H1 (cell line): Measurements from ENCODE around the gene INAVA. TPM values are rescaled to one million over a fixed set of nuclear protein-coding genes. Genes with fewer than 3 reads are reported as not detected.
A peak's percentile ranks its signal among the peaks of the same experiment; 100 is the strongest.

Experiments
- CTCF ChIA-PET: fragments of 300-600 bp; sonication (Branson Sonifier 250); formaldehyde crosslinking; loops from one replicate; lab custom pipeline; 2021; ENCODE audit not compliant: partially characterized antibody; lab: Charles Lee
- POLR2A ChIA-PET: fragments of 300-600 bp; sonication (Branson Sonifier 250); formaldehyde crosslinking; loops from one replicate; lab custom pipeline; 2021; ENCODE audit warnings: inconsistent platforms; ENCODE audit not compliant: partially characterized antibody; lab: Charles Lee
- DNase-seq, 2 experiments: peaks; one replicate each; pipeline versions ENCODE4 v3.0.0 to v3.0.0-alpha.2; 2010 to 2022; ENCODE audit warnings: low spot score in 2 of 2, low read depth in 1 of 2, mixed read lengths in 1 of 2
- FAIRE-seq: peaks from 2 replicates; lab custom pipeline; 2011; peaks lifted over from hg19 to GRCh38; lab: Jason Lieb, UNC
- H2AFZ ChIP-seq: 2 replicates; pipeline ENCODE4 v1.8.1; 2012; ENCODE audit warnings: low read length, inconsistent platforms
- H2AK5ac ChIP-seq: 2 replicates; pipeline ENCODE4 v1.6.1; 2013; ENCODE audit warnings: low read depth, low read length
- H2BK120ac ChIP-seq: replicated peaks from 2 replicates; pipeline ENCODE3; 2013; ENCODE audit warnings: low read depth, low read length, inconsistent platforms
- H2BK12ac ChIP-seq: 2 replicates; pipeline ENCODE4 v1.6.1; 2013; ENCODE audit warnings: low read depth, low read length
- H2BK15ac ChIP-seq: 2 replicates; pipeline ENCODE4 v1.6.1; 2013; ENCODE audit warnings: low read length
- H2BK20ac ChIP-seq: 2 replicates; pipeline ENCODE4 v1.6.1; 2013; ENCODE audit warnings: low read length
- H2BK5ac ChIP-seq: 2 replicates; pipeline ENCODE4 v1.6.1; 2013; ENCODE audit warnings: low read depth, low read length
- H3K14ac ChIP-seq: 2 replicates; pipeline ENCODE4 v1.6.1; 2013; ENCODE audit warnings: inconsistent platforms; ENCODE audit not compliant: insufficient read length
- H3K18ac ChIP-seq: 2 replicates; pipeline ENCODE4 v1.6.1; 2013; ENCODE audit warnings: low read length; ENCODE audit errors: extremely low read depth
- H3K23ac ChIP-seq: 2 replicates; pipeline ENCODE4 v1.6.1; 2013; ENCODE audit warnings: inconsistent platforms; ENCODE audit not compliant: insufficient read length
- H3K23me2 ChIP-seq: 2 replicates; pipeline ENCODE4 v1.6.1; 2013; ENCODE audit warnings: low read depth, low read length
- H3K27ac ChIP-seq: 2 replicates; pipeline ENCODE4 v1.6.1; 2011; ENCODE audit warnings: low read depth, low read length, inconsistent platforms
- H3K27me3 ChIP-seq, 4 experiments: replicated peaks in 1 of 4; 1 replicate in 1 of 4; 2 replicates in 3 of 4; pipeline versions ENCODE4 v1.6.1 to v1.8.1; 2011 to 2013; ENCODE audit warnings: low read length in 3 of 4, mild to moderate bottlenecking in 3 of 4, inconsistent platforms in 2 of 4, mixed read lengths in 2 of 4, moderate library complexity in 1 of 4; ENCODE audit not compliant: control insufficient read depth in 3 of 4, insufficient read depth in 3 of 4; ENCODE audit errors: extremely low read depth in 1 of 4
- H3K36me3 ChIP-seq, 4 experiments: 2 replicates each; pipeline versions ENCODE4 v1.6.1 to v1.8.1; 2011 to 2013; ENCODE audit warnings: mild to moderate bottlenecking in 4 of 4, low read length in 3 of 4, moderate library complexity in 2 of 4, control low read depth in 1 of 4, inconsistent platforms in 1 of 4; ENCODE audit not compliant: insufficient read depth in 4 of 4, control insufficient read depth in 2 of 4
- H3K4ac ChIP-seq: replicated peaks from 2 replicates; pipeline ENCODE3; 2013; ENCODE audit warnings: low read length, low read depth, mixed read lengths, inconsistent platforms; ENCODE audit not compliant: insufficient read length
- H3K4me1 ChIP-seq, 4 experiments: replicated peaks in 1 of 4; 1 replicate in 1 of 4; 2 replicates in 3 of 4; pipeline versions ENCODE4 v1.6.1 to v1.8.1; 2011 to 2013; ENCODE audit warnings: low read length in 3 of 4, inconsistent platforms in 2 of 4, mixed read lengths in 1 of 4; ENCODE audit not compliant: insufficient read depth in 4 of 4, control insufficient read depth in 3 of 4
- H3K4me2 ChIP-seq, 2 experiments: 2 replicates each; pipeline versions ENCODE4 v1.6.1 to v1.8.1; 2011 to 2013; ENCODE audit warnings: low read depth in 2 of 2, low read length in 2 of 2, control low read depth in 1 of 2, inconsistent platforms in 1 of 2, mild to moderate bottlenecking in 1 of 2; ENCODE audit not compliant: insufficient read depth in 1 of 2
- H3K4me3 ChIP-seq, 4 experiments: fragments of 200-600, 300-600 bp in 1 of 4; sonication (generic), shearing (Covaris generic), sonication (Bioruptor Twin) in 1 of 4; 2 replicates each; pipeline versions ENCODE4 v1.5.1 to v1.8.1; 2011 to 2016; ENCODE audit warnings: low read length in 4 of 4, low read depth in 3 of 4, control low read depth in 2 of 4, inconsistent platforms in 2 of 4, mild to moderate bottlenecking in 2 of 4, mixed read lengths in 1 of 4, moderate library complexity in 1 of 4; ENCODE audit not compliant: insufficient read depth in 2 of 4; ENCODE audit errors: extremely low read depth in 1 of 4
- H3K56ac ChIP-seq: replicated peaks from 2 replicates; pipeline ENCODE3; 2013; ENCODE audit warnings: low read depth, mild to moderate bottlenecking, mixed read lengths, low read length, inconsistent platforms; ENCODE audit not compliant: insufficient read length
- H3K79me1 ChIP-seq: 2 replicates; pipeline ENCODE4 v1.6.1; 2013; ENCODE audit warnings: low read depth, low read length, control low read depth
- H3K79me2 ChIP-seq, 2 experiments: 2 replicates each; pipeline versions ENCODE4 v1.6.1 to v1.8.1; 2012 to 2013; ENCODE audit warnings: low read length in 2 of 2, mild to moderate bottlenecking in 2 of 2, inconsistent platforms in 1 of 2; ENCODE audit not compliant: insufficient read depth in 2 of 2, control insufficient read depth in 1 of 2
- H3K9ac ChIP-seq, 4 experiments: replicated peaks in 1 of 4; 1 replicate in 1 of 4; 2 replicates in 3 of 4; pipeline versions ENCODE4 v1.6.1 to v1.8.1; 2011 to 2013; ENCODE audit warnings: low read depth in 3 of 4, low read length in 3 of 4, control low read depth in 2 of 4, mild to moderate bottlenecking in 2 of 4, moderate library complexity in 2 of 4, inconsistent platforms in 1 of 4; ENCODE audit errors: extremely low read depth in 1 of 4
- H3K9me3 ChIP-seq, 2 experiments: 2 replicates each; pipeline versions ENCODE4 v1.6.1 to v1.8.1; 2012 to 2013; ENCODE audit warnings: mild to moderate bottlenecking in 2 of 2, moderate library complexity in 2 of 2, control low read depth in 1 of 2, inconsistent platforms in 1 of 2, low read depth in 1 of 2, low read length in 1 of 2, mixed read lengths in 1 of 2; ENCODE audit not compliant: insufficient read depth in 2 of 2
- H4K20me1 ChIP-seq, 2 experiments: replicated peaks in 1 of 2; 2 replicates each; pipeline versions ENCODE3 to v1.8.1; 2011 to 2013; ENCODE audit warnings: inconsistent platforms in 2 of 2, low read length in 2 of 2, mild to moderate bottlenecking in 1 of 2; ENCODE audit not compliant: insufficient read depth in 2 of 2, control insufficient read depth in 1 of 2
- H4K5ac ChIP-seq: 2 replicates; pipeline ENCODE4 v1.6.1; 2013; ENCODE audit warnings: low read length, low read depth, mixed read lengths, inconsistent platforms; ENCODE audit not compliant: insufficient read length
- H4K8ac ChIP-seq: 2 replicates; pipeline ENCODE4 v1.8.0; 2013; ENCODE audit warnings: mild to moderate bottlenecking, moderate library complexity, low read length, inconsistent platforms; ENCODE audit not compliant: insufficient read depth; ENCODE audit errors: extremely low read depth
- H4K91ac ChIP-seq: replicated peaks from 2 replicates; pipeline ENCODE3; 2013; ENCODE audit warnings: low read length, mixed read lengths, inconsistent platforms; ENCODE audit not compliant: insufficient read length
- CBX8 ChIP-seq: fragments of 300-800, 300-1000 bp; sonication (generic); IDR thresholded peaks from 2 replicates; pipeline ENCODE4 v1.7.1; 2016; ENCODE audit warnings: low read depth, low read length, borderline replicate concordance
- CHD1 ChIP-seq: IDR thresholded peaks from 2 replicates; pipeline ENCODE4 v1.6.1; 2012; ENCODE audit warnings: low read depth, low read length, improper control_type of control experiment
- EZH2 ChIP-seq: fragments of 200-600 bp; sonication (generic); IDR thresholded peaks from 2 replicates; pipeline ENCODE4 v1.7.1; 2012; ENCODE audit warnings: low read depth, mild to moderate bottlenecking, moderate library complexity, low read length, inconsistent platforms; ENCODE audit not compliant: severe bottlenecking
- FOSL1 ChIP-seq: IDR thresholded peaks from 2 replicates; pipeline ENCODE4 v1.6.1; 2011; ENCODE audit warnings: mild to moderate bottlenecking, low read depth, low read length, moderate library complexity; ENCODE audit not compliant: insufficient read depth
- POLR2A ChIP-seq, 2 experiments: IDR thresholded peaks; 1 replicate in 1 of 2; 2 replicates in 1 of 2; pipeline ENCODE4 v1.6.1; 2011; ENCODE audit warnings: low read depth in 2 of 2, low read length in 2 of 2, mild to moderate bottlenecking in 2 of 2; ENCODE audit errors: control extremely low read depth in 1 of 2
- POLR2AphosphoS5 ChIP-seq: IDR thresholded peaks from 2 replicates; pipeline ENCODE4 v1.6.1; 2011; ENCODE audit warnings: low read depth, low read length
- RBBP5 ChIP-seq: IDR thresholded peaks from 2 replicates; pipeline ENCODE4 v1.7.1; 2012; ENCODE audit warnings: low read depth, mild to moderate bottlenecking, inconsistent platforms, low read length, moderate library complexity, borderline replicate concordance
- RNF2 ChIP-seq: fragments of 200-900, 300-1000 bp; sonication (generic); IDR thresholded peaks from 2 replicates; pipeline ENCODE4 v1.7.1; 2016; ENCODE audit warnings: borderline replicate concordance, low read depth, mild to moderate bottlenecking, antibody characterized with exemption, low read length; ENCODE audit not compliant: poor library complexity, severe bottlenecking; ENCODE audit errors: missing control alignments
- SIN3A ChIP-seq, 2 experiments: IDR thresholded peaks in 1 of 2; conservative IDR thresholded peaks in 1 of 2; 2 replicates each; pipeline ENCODE4 v1.6.1; 2011 to 2012; ENCODE audit warnings: low read length in 2 of 2, improper control_type of control experiment in 1 of 2, low read depth in 1 of 2, mild to moderate bottlenecking in 1 of 2
- SIRT6 ChIP-seq: IDR thresholded peaks from one replicate; pipeline ENCODE4 v1.7.1; 2012; ENCODE audit warnings: low read length, inconsistent platforms
- SP1 ChIP-seq: IDR thresholded peaks from 2 replicates; pipeline ENCODE4 v1.6.1; 2011; ENCODE audit warnings: low read depth, low read length
- SUZ12 ChIP-seq: fragments of 200-600 bp; sonication (generic); IDR thresholded peaks from 2 replicates; pipeline ENCODE4 v1.6.1; 2012; ENCODE audit warnings: mild to moderate bottlenecking, inconsistent platforms, low read length, moderate library complexity, mixed read lengths
- WGBS, 2 experiments: shearing (Covaris generic) in 1 of 2; methylation state at CpG; one replicate each; pipeline versions ENCODE4 v1.1.6 to v1.1.7; 2013 to 2015; ENCODE audit warnings: low lambda C conversion rate in 2 of 2, mixed read lengths in 2 of 2, inconsistent platforms in 1 of 2, low coverage in 1 of 2, missing lambda C conversion rate in 1 of 2; ENCODE audit not compliant: insufficient replicate concordance in 2 of 2, insufficient coverage in 1 of 2, insufficient read length in 1 of 2; ENCODE audit errors: extremely low coverage in 1 of 2, missing lambda C conversion rate in 1 of 2; 5-methylcytosine and 5-hydroxymethylcytosine counted together
- polyA plus RNA-seq, 7 experiments: library from polyadenylated mRNA; depleted of rRNA in 3 of 7; stranded (reverse) in 5 of 7; unstranded in 2 of 7; fragments of >200 nt in 5 of 7; fragments of 200-250 nt in 2 of 7; gene quantifications; 1 replicate in 5 of 7; 2 replicates in 1 of 7; 4 replicates in 1 of 7; pipeline versions ENCODE4 v1.2.1 to v1.2.3, GENCODE V29; 2011 to 2013; ENCODE audit warnings: missing spikeins in 2 of 7, mixed read lengths in 2 of 7
- total RNA-seq: library from RNA; stranded (reverse); fragmentation: NEBNext Ultra II Directional; extraction: Animal tissue kit (Norgen Biotek cat#: 25700); gene quantifications from 2 replicates; pipeline ENCODE4 v1.2.1, GENCODE V29; 2021

Gene INAVA
- total and polyA plus RNA-seq, 2 of the 8 experiments (the other 6 are each of a cell fraction or from before 2014, with no cell fraction given), result 46.8 to 49.3 TPM

DNA sequence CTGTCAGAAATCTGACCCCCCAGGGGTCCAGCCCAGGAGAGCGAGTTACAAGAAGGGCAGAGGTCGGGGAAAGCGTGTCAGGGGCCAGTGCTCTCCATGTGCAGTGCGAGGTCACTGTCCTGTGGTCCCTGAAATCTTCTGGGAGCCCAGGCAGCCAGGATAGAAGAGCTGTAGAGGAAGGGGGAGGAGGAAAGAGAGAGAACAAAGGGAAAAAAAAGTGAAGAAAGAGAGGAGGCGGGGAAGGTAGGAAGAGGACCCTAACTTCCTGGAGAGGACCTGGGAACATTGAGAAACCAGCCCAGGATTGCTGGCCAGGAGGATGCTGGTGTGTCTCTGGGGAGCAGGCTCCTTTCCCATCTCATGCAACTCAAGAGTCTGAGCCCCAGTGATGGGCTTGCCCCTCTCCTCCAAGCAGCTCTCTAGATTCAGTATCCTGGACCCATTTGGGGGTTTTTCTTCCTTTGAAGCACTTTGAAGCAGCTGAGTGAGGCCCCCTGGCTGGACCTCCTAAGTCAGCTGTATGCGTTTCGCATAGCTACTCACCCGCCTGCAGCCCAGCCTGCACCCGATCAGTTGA lies 6.8 kb upstream of the INAVA start:
- ChIA-PET POLR2A (interaction anchor here (0.6 to 11.2 kb wide), 5 partner anchors 9 to 19 kb away, joined by 3 to 208 read pairs (median 7); no protein-coding TSS in a partner anchor), CTCF (interaction anchor here (0.6 to 8.6 kb wide), 13 partner anchors 8 to 265 kb away, joined by 3 to 47 read pairs (median 4); no protein-coding TSS in a partner anchor)
- Histone ChIP-seq H3K27me3 (no peaks in the 10 kb centered on the region), H2BK12ac (no peak overlapping the region; the same call in 1 of the 2 replicates), H3K79me1 (no peaks in the 10 kb centered on the region), H3K4me1 (peaks cover 5 to 18% (median 12%) of the 10 kb centered on the region in 4 experiments), H3K9ac (no peak overlapping the region), H3K14ac (no peak overlapping the region), H4K20me1 (no peaks in the 10 kb centered on the region), H2BK120ac (no peak overlapping the region), H3K23me2 (peaks cover 8% of the 10 kb centered on the region), H3K4me3 (no peak overlapping the region), H3K18ac (peak overlapping the region; percentile 33; the same call in 1 of the 2 replicates), H3K23ac (no peak overlapping the region), H3K56ac (no peak overlapping the region), H2BK5ac (no peak overlapping the region), H2BK20ac (peak overlapping the region; percentile 56; the same call in 1 of the 2 replicates), H3K9me3 (no peaks in the 10 kb centered on the region), H3K79me2 (peaks cover 0 to 8% of the 10 kb centered on the region in 2 experiments; a peak in 3 of 4 replicates), H4K8ac (peak overlapping the region; percentile 46; the same call in 1 of the 2 replicates), H3K36me3 (no peaks in the 10 kb centered on the region), H2BK15ac (no peak overlapping the region), H4K91ac (no peak overlapping the region), H2AK5ac (no peak overlapping the region), H3K4ac (no peak overlapping the region), H4K5ac (no peak overlapping the region), H3K27ac (no peak overlapping the region), H2AFZ (no peak overlapping the region), H3K4me2 (peak overlapping the region in 1 of 2 experiments; percentile 5; a peak in 1 of 4 replicates)
- FAIRE-seq, result no peak
- DNase-seq, result no peak
- TF ChIP-seq FOSL1, result no peak
- TF ChIP-seq SIRT6, result no peak
- no peak for TF ChIP-seq SUZ12
- TF ChIP-seq EZH2, result no peak
- TF ChIP-seq SIN3A (conservative IDR thresholded peaks at IDR 0.05 in 1 of 2, IDR thresholded peaks at IDR 0.05 in 1 of 2; ENCODE audit: low read depth in 1 of 2, low read length in 2 of 2), result no peak
- TF ChIP-seq CHD1, result no peak
- no peak for TF ChIP-seq POLR2AphosphoS5
- TF ChIP-seq RNF2, result no peak
- no peak for TF ChIP-seq CBX8
- no peak for TF ChIP-seq SP1
- TF ChIP-seq RBBP5, result no peak
- TF ChIP-seq POLR2A (IDR thresholded peaks at IDR 0.05; ENCODE audit: control extremely low read depth in 1 of 2, low read depth in 2 of 2, low read length in 2 of 2), result no peak
- 80% methylated on average over 9 of the region's 9 CpGs; no CpG with 5 or more reads in 1 of the 2 experiments for WGBS, 2 experiments
